Amniotic stem cell (primary cell): ENCODE data around the gene SH3RF2.
A peak's percentile ranks its signal among the peaks of the same experiment; 100 is the strongest.
"Not testable (repeated sequence)": the region's sequence is repeated elsewhere in the genome, so short reads cannot be mapped to it uniquely, and the experiment has no call there.

Experiments
- DNase-seq: peaks from one replicate; lab custom pipeline; 2025; lab: John Stamatoyannopoulos, UW

Gene SH3RF2

DNA sequence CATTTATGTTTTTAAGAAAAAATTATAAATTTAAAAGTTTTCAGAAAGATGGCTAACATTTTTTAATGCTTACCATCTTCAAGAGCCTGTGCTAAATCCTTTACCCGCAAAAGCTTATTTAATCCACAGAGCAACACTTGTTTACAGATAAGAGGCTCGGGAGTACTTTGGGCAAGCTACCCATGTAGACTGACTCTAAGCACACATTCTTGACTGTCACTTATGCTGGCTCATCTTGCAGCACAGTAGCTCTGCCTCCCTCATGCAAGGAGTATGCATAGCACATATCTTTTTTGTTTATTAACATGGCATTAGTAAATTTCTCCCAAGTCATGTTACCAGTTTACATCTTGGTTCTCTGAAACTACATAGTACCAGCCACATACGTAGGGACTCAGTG is 14.7 kb downstream of the SH3RF2 start:
- no peak for DNase-seq

DNA sequence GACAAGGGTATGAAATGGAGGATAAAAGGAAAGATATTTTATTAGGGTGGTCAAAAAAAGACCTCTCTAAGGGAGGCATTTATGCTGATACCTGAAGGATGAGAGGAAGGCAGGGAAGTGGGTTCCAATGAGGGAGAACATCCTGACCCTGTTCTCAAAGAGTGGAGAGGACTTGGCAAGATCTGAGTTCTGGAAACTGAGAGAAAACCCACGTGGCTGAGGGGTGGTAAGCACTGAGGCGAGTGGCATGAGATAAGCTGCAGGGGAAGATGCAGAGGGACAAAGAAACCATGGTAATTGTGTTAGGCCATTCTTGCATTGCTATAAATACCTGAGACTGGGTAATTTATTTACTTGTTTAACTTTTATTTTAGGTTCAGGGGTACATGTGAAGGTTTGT is 16.8 kb downstream of the SH3RF2 start:
- no peak for DNase-seq

DNA sequence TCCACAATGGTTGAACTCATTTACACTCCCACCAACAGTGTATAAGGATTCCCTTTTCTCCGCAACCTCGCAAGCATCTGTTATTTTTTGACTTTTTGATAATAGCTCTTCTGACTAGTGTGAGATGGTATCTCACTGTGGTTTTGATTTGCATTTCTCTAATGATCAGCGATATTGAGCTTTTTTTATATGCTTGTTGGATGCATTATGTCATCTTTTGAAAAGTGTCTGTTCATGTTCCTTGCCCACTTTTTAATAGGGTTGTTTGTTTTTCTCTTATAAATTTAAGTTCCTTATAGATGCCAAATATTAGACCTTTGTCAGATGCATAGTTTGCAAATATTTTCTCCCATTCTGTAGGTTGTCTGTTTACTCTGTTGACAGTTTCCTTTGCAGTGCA is 17.8 kb downstream of the SH3RF2 start:
- not testable (repeated sequence) for DNase-seq

DNA sequence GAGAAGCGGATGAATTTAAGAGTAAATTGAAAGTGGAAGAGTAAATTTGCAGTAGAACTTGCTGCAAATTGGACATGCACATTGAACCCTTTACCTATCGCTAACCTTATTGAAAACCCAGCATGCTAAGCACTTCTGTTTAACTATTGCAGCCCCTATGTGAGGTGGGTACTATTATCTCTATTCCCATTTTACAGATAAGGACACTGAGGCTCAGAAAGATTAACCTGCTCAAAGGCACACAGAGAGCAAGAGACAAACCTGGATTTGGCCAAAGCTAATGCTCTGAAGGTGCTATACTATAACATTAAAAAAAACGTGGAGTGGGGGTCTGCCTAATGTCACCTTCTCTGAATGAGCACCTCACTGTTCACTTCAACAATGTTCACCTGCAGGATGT is 21.0 kb downstream of the SH3RF2 start:
- no peak for DNase-seq

DNA sequence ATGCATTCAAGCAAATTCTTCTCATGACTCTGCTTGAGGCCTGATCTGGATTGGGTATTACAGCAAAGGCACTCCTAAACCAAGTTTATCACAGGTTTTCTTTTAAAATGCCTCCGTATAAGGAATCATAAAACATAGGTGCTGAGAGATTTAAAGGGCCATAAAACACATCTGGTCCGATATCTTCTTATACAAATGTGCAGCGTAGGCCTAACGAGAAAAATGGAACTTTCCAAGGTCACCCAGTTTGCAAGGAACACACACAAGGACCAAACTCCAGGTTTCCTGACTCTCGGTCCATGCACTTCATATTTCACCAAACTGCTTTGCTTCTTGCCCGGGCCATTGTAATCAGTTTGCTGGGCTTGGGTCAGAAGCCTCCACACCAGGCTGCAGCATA is 22.1 kb downstream of the SH3RF2 start:
- no peak for DNase-seq

DNA sequence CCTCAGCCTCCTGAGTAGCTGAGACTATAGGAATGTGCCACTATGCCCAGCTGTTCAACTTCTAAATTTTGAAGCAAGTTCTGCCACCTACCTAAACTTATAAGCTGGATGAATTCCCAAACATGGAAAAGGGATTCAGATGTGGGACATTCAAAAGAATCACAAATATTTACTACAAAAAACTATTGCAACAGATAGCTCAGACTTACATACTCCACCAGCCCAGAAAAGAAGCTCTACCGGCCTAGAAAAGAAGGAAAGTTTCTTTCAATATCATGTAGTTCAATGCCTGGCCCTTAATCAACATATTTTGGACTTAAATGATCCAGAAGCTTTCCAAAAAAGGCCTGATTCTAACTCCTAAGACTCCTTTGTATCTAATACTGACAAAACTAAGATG is 23.8 kb downstream of the SH3RF2 start:
- no peak for DNase-seq

DNA sequence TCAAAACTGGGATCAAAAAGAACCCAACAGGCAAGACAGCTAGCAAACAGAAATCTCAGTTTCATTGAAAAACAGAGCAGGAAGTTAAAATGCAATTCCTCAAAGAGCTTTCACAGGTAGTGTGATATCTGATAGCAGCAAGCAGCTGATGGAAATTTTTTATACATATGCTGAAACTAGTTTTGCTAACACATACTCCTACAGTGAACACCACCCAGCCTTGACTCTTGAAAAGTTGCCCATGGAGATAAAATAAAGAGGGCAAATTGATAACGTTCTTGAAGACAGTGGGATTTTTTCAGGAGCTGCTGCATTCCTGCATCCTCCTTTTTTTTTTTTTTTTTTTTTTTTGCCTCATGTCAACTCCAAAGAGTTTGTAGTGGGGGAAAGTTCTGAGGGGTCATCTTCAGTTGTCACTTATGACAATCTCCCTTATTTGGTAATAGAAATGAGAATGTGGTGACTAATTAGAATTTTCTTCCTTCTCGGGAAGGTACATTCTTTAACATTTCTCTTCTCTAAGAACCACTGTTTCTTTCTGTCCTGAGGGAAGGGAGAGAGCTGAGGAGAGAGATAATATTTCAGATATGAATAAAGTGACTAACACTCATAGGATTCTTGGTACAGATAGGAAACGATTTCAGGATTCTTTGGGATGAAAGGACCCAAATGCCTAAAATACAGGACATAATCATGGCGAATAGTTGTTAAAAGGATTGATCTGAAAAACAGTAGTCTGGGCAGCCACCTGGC is 24.6 kb downstream of the SH3RF2 start:
- no peak for DNase-seq

DNA sequence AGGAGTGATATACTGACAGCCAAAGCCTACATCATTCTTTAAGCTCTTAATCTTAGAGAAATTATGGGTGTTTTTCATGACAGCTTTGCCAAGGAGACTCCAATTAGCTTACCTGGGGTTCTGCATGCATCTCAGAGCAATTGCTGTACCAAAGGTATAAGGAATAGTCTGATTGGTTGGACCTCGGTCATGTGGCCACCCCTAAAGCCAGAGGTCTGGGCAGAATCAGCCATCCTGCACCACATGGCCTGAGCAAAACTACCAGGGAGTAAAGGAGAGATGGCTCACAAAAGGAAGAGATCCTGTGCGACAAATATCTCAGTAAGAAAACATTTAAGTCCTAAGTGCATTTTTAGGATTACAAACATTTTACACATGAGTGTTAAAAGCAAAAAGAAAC is 25.6 kb downstream of the SH3RF2 start:
- DNase-seq: no peak

DNA sequence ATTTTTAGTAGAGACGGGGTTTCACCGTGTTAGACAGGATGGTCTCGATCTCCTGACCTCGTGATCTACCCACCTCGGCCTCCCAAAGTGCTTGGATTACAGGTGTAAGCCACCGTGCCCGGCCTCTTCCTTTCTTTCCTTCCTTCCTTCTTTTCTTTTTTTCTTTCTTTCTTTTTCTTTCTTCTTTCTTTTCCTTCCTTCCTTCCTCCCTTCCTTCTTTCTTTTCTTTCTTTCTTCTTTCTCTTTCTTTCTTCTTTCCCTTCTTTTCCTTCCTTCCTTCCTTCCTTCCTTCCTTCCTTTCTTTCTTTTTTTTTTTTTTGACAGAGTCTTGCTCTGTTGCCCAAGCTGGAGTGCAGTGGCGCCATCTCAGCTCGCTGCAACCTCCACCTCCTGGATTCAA is 27.6 kb downstream of the SH3RF2 start:
- DNase-seq: not testable (repeated sequence)

DNA sequence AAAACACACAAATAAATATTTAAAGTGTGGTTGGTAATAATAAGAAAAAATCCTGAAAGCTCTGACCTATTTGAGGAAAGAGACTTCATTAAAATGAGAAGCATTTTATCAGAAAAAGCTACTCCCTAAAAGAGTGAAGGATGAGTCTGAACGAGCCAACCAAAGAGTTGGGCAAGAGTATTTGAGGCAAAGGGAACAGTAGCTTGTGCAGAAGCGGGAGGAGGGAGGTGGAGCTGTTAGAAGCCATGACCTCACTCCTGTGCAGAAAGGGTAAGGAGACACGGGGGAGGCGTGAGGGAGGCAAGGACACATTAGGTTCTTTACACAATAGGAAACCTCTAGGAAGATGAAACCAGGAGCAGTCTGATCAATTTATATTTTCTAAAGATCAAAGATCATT is 29.4 kb downstream of the SH3RF2 start:
- no peak for DNase-seq

DNA sequence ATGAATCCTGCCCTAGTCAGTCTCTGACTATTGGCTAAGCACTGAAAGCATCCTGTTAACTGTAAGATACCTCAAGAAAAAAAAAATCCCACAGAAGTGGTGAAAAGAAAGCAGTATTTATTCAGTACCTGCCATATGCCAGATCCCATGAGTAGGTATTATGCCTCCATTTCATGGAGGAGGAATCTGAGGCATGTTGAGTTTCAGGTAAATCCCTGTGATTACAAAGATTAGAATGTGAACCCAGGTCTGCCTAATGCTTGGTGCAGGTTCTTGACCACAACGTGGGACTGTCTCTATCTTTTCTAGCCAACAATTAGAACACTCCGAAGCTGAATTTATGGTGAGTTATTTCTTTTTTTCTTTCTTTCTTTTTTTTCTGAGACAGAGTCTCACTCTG is 30.9 kb downstream of the SH3RF2 start:
- DNase-seq: no peak

DNA sequence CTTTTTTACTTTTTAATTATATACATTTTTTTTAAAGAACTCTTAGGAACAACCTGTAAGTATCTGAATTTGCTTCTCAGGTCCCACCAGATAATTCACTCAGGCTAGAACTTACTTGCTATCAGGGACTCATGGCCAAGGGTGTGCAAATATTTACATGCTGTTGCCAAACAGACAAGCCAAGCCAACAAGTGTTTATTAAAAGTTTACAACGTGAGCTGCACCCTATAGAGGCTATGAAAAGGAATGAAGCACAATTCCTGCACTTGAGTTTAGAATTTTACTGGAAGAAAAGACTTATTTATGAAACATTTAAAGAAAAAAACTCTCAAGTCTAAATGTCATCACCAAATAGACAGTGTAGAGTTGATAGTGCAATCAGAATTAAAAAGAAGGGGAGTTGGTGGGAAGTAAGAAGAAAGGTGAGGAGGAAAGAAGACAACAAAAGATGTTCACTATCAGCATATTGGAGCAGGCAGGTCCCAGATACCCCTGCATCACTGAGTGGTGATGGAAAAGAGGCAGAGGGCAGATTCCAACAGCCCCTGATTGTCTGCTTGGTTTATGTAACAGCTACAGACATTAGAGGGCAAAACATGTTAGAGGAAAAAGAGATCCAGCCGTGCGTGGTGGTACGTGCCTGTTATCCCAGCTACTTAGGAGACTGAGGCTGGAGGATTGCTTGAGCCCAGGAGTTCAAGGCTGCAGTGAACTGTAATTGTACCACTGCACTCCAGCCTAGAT is 32.8 kb downstream of the SH3RF2 start:
- no peak for DNase-seq

DNA sequence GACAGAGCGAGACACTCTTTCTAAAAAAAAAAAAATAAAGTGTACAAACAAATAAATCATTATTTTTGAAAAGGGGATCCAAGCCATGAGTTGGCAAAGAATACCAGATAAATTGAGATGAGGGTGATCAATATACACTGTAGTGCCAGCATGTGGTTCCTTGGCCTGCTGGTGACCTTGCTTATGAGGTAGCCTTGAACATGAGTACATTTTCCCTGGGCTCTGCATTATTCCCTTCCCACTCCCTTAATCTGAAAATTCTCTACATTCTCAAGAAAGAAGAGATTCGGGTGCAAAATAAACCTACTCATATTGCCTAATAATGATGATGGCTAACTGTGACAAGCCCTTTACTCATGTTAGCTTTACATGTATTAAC is 33.3 kb downstream of the SH3RF2 start:
- no peak for DNase-seq

DNA sequence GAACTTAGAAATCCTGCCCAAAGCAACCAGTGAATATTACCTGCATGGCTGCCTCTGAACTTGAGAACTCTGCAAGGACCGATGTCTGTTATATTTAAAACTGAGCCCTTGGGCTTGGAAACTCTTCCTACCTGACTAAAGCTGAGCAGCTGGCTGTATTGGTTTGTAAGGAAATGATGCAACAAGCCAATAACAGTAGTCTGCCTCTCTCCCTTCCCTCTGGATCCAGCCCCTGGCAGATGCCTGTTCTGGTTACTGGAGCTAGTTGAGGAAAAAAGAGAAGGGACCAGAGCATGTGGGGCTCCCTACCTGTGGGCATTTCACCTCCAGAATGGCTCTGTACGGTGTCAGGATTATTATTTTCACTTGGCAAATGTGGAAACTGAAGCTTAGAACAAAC is 34.7 kb downstream of the SH3RF2 start:
- DNase-seq: no peak

DNA sequence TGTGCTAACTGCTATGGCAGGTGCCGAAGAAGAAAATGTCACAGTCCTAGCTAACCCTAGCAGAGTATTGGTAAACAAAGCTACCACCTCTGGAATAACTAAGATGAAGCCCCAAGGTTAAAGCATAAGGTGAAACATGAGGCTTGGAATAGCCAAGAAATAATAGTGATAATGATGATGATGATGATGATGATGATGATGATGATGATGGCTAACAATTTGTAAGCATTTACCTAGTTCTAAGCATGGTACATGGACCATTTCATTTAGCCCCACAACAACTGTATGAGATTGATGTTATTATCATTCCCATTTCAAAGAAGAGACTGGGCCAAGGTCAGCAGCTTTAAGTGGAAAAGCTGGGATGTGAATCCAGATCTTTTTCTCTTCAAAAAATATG is 35.3 kb downstream of the SH3RF2 start:
- no peak for DNase-seq

DNA sequence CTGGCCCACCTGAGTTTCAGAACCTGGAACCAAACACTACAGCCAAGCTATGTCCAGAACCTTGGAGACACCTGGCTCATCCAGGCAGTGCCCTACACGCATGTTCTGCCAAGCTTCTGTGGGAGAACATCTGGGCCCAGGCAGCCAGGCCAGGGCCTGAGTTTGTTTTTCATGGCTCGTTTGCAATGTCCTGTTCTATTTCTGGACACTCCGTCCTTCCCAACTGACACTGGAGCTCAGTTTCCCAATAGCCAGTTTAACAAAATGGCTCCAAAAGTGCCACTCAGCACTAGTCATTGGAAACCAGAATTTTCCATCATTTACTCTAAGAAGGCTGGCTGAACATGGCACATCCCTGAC is 38.6 kb downstream of the SH3RF2 start:
- DNase-seq: no peak

DNA sequence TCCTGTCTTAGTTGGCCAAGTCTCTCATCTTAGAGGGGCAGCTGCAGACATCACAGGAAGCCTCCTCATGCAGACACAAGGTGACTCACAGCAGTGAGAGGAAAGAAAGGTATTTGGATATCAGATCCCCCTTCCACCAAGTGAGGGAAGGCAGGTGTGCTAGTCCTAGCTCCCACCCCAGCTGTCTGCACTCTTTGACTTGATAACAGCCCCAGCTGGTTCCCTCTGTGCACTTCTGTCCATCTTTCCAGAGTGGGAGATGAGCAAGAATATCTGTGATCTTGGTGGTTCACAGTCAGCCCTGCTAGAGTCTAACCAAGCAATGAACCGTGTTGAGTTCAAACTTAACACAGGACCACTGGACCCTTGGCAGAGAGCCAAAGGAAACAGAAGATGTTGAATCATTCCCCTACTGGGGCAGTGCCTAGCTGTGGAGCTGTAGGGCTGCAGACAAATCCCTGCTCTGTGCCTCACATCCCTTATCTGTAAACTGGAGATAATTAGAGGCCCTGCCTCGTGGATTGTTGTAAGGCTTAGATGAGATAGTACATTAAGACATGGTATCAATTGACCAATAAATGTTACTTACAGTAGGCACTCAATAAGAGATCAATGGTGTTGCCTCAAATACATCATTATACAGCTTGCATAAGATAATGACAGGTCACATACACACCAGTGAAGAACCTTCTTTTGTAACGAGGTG is 39.1 kb downstream of the SH3RF2 start:
- DNase-seq: peak; percentile 65

DNA sequence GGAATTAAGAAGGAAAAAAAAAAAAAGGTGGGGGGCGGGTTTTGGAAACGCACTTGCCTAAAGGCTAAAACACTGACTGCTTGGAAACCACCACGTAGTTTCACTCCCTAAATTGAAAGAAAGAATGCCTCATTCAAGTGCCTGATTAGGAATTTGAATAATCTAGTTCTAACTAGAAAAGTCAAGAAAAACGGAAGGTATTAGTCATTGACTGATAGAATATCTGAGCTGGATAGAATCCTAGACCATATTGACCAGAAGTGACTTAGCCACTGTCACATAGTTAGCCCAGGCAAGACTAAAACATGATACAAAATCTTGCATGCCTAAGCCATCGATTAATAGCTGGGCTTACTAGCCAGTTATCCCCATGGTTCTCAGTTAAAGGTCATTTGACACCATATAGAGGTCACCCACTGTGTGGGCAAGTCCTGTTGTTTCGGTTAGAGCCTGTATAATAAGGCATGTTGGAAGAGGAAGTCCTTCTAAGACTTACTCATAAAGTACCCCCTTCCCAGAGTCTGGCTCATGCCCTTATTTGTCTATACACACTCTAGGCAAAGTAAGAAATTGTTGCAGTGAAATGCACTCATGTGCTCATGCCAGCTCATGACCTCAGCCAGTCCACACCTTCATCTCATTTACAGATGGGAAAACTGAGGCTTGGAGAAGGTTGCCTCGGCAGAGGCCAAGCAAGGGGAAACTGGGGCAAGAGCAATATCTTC is 40.2 kb downstream of the SH3RF2 start:
- no peak for DNase-seq

DNA sequence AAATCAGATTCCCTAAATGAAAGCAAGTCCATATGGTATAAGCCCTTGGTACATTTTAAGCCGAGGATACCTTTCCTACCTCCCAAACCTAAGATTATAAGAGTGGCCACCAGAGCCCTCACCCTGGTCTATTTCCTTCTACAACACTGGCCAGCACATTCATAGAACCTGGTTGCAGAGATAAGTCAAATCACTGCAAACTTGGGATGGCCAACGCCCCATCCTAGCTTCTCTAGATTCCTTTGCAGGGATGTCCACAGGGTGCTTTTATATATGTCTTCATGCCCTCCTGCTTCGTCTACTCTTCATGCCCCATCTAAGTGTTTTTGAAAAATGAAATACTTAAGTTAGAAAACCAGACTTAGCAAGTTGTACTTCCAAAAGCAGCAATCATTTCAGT is 41.8 kb downstream of the SH3RF2 start:
- no peak for DNase-seq

DNA sequence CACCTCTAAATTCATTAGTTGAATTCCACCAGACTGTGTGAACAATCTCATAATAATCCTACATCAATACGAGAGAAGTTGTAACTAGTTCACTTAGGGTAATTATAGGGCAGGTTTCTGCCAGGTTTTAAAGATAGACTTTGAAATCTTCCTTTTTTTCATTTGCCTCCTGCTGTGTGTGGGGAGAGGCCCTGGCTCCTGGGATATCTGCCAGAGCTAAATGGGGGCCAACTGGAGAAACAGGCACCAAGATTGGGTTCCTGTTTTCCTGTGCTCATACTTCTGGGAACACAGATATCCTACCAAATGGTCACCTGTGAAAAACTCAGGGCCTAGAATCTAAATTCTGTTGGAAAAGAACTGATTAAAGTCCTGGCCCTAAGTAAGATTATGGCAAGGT is 42.3 kb downstream of the SH3RF2 start:
- no peak for DNase-seq

DNA sequence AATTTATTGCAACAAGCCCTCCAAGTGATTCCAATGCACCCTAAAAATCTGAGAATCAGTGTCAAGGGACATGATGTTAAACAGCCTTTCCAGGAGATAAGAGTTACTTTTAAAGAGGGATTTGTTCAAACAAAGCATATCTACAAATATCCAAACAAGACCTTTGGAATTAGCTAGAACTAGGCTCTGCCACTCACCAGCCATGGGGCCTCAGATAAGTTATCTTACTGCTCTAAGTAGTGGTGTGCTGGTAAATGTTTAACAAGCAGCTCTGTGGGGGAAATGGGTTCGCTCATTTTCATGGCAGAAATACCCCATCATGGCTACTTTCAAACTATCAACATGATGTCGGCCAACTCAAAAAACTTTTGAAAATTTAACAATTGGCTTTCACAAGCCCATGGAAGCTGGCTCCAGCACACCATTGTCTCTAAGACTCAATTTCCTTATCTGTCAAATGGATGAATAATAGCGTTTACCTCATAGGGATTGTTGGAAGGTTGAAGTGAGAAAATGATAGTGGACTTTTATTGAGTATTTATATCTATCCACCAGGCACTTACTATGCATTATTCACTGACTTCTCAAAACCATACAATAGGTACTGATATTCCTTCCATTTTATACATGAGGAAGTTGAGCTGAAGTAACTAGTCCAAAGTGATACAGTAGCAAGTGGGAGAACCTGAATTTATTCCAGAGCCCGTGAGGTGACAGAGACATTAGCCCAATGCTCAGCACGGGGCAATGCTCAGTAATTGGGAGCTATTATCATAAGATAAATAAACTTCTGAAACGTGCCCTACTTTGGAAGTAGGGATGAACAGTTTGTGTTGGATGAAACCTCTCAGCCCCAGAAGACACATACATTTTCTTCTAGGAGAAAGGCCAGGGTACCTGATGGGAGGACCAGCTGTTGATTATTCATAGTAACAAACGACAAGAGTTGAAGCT is 43.2 kb downstream of the SH3RF2 start:
- no peak for DNase-seq
